ENCODE results near the gene HOMER3.

DNA sequence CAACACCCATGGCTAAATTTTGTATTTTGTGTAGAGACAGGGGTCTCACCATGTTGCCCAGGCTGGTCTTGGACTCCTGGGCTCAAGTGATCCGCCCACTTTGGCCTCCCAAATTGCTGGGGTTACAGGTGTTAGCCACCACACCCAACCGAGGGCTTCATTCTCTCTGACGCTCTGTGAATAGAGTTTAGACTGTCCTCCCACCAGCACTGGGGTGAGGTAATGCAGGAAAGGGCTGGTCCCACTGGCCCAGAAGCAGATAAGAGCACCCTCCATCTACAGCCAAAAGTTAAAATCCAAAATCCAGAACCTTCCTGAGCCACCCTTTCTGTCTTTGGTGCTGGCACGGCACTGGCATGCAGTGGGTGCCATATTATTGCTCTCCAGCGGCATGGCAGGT is 31.8 kb upstream of the HOMER3 start:
- TF ChIP-seq EZH2 (IDR thresholded peaks at IDR 0.05; ENCODE audit: insufficient read depth, poor library complexity, severe bottlenecking) (no peak), EZH2phosphoT487 (IDR thresholded peaks at IDR 0.05; ENCODE audit: insufficient read depth, low read depth) (no peak)
